ENCODE data around the gene RXFP2. TPM values are rescaled to one million over a fixed set of nuclear protein-coding genes. Genes with fewer than 3 reads are reported as not detected.

The RXFP2 gene
- total and polyA plus RNA-seq, 7 donors, result not detected

- Histone ChIP-seq H3K36me3 (no peaks in the 10 kb centered on the region), H3K4me1 (no peaks in the 10 kb centered on the region), H3K4me3 (no peak overlapping the region), H3K9me3 (no peaks in the 10 kb centered on the region), H3K27ac (no peak overlapping the region), H3K27me3 (no peaks in the 10 kb centered on the region)
- 84 to 85% methylated on average over 4 of the region's 4 CpGs for WGBS, 2 donors
- no peak for DNase-seq
- intact Hi-C loops (cut with DNase I), result no loop called here
- TF ChIP-seq POLR2A (IDR thresholded peaks at IDR 0.05) (no peak), EP300 (IDR thresholded peaks at IDR 0.05) (no peak), CTCF (IDR thresholded peaks at IDR 0.05) (no peak), POLR2AphosphoS5 (IDR thresholded peaks at IDR 0.05) (no peak)
Measured at GRCh38 chr13:31749929-31750328, 10.6 kb downstream of the RXFP2 start.

DNA sequence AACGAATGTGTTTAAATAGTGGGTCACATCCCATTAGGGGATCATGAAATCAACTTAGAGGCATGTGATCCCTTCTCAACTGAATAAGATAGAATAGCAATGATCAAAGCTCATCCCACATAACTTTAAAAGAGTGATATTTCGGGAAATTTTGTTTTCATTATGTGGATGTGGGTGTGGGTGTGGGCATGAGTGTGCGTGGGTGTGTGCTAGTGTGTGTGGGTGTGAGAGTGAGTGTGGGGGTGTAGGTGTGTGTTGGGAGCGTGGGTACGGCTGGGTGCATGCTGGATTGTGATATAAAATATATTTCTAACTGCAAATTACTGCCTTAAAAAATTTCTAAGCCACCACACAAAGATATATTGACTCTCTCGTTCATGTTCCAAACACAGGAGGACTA is 15.9 kb downstream of the RXFP2 start:
- Histone ChIP-seq H3K4me1 (no peaks in the 10 kb centered on the region), H3K9me3 (no peaks in the 10 kb centered on the region)
- intact Hi-C loops (cut with DNase I), result no loop called here

DNA sequence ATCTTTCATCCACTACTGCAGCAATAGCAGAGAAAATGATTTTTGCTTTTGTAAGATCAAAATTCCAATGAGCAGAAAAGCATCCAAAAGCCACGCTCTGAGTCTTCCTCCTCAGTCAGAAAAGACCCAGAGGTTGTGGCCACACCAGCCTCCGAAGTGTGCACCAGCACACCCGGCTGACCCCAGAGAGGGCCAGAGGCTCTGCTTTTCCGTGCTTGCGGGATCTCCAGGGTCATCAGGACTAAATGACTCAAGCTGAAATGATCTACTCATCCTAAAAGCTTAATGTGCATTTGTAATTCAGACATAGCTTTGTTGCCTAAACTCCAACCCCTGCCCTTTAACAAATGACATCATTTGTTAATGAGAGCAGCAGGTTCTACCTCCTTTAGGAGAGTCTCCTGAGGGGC is 16.5 kb downstream of the RXFP2 start:
- H3K9me3 ChIP-seq, result no peaks in the 10 kb centered on the region
- no peak for TF ChIP-seq POLR2A (IDR thresholded peaks at IDR 0.05)
- 86 to 88% methylated on average over 5 of the region's 5 CpGs for WGBS, 2 donors
- no peak for DNase-seq
- H3K36me3 ChIP-seq, result no peaks in the 10 kb centered on the region
- no peak overlapping the region for H3K27ac ChIP-seq
- H3K27me3 ChIP-seq, result peaks cover 0 to 3% (median 0%) of the 10 kb centered on the region in 3 donors
- H3K4me1 ChIP-seq, result no peaks in the 10 kb centered on the region
- intact Hi-C loops (cut with DNase I), result no loop called here
- no peak overlapping the region for H3K4me3 ChIP-seq

More for the DNA sequence above, 15.9 kb downstream of the RXFP2 start:
- peaks cover 0 to 3% (median 0%) of the 10 kb centered on the region in 3 donors for H3K27me3 ChIP-seq
- H3K4me3 ChIP-seq, result no peak overlapping the region
- H3K36me3 ChIP-seq, result no peaks in the 10 kb centered on the region
- TF ChIP-seq CTCF (IDR thresholded peaks at IDR 0.05), result no peak
- TF ChIP-seq POLR2A (IDR thresholded peaks at IDR 0.05), result no peak
- TF ChIP-seq EP300 (IDR thresholded peaks at IDR 0.05), result no peak
- TF ChIP-seq POLR2AphosphoS5 (IDR thresholded peaks at IDR 0.05), result no peak
- DNase-seq, result no peak
- no peak overlapping the region for H3K27ac ChIP-seq
- WGBS, 2 donors, result 60 to 82% methylated on average over 6 of the region's 6 CpGs

GRCh38 chr13:31756346-31756745 is 17.0 kb downstream of the RXFP2 start:
- Histone ChIP-seq H3K27ac (no peak overlapping the region), H3K9me3 (no peaks in the 10 kb centered on the region), H3K36me3 (no peaks in the 10 kb centered on the region), H3K4me1 (no peaks in the 10 kb centered on the region), H3K27me3 (peaks cover 0 to 3% (median 0%) of the 10 kb centered on the region in 3 donors), H3K4me3 (no peak overlapping the region)
- 84 to 89% methylated on average over 4 of the region's 4 CpGs for whole genome bisulfite sequencing, 2 donors
- TF ChIP-seq CTCF (IDR thresholded peaks at IDR 0.05), result no peak
- DNase-seq, result no peak
- intact Hi-C loops (cut with DNase I), result no loop called here

DNA sequence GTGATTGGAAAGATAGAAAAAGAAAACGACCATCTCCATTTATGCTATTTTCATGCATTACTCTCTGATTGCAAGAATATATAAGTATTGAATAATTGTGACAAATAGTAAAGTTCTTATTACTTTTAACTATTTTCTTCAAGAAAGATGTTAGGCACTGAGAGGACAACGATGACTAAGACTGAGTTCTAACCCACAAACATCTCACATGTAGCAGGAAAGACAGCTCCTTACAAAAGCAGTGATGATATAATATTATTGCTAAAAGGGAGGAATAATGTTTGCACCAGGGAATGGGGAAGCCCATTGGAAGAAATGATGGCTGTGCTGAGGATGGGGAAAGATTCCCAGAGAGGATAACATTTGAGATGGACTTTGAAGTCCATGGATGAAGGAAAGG is 22.6 kb downstream of the RXFP2 start:
- H3K9me3 ChIP-seq, result no peaks in the 10 kb centered on the region
- no peaks in the 10 kb centered on the region for H3K36me3 ChIP-seq
- no peak overlapping the region for H3K4me3 ChIP-seq
- TF ChIP-seq EP300 (IDR thresholded peaks at IDR 0.05) (no peak), POLR2AphosphoS5 (IDR thresholded peaks at IDR 0.05) (no peak), CTCF (IDR thresholded peaks at IDR 0.05) (no peak)
- DNase-seq, result no peak
- H3K4me1 ChIP-seq, result no peaks in the 10 kb centered on the region
- H3K27ac ChIP-seq, result no peak overlapping the region
- peaks cover 0 to 3% (median 0%) of the 10 kb centered on the region in 3 donors for H3K27me3 ChIP-seq
- WGBS, 2 donors, result 79 to 85% methylated on average over 2 of the region's 2 CpGs
- intact Hi-C loops (cut with DNase I), result no loop called here
